Kasumi-1 (cell line): ENCODE measurements around the gene LTO1.

Source experiments
- DNase-seq, 2 experiments: peaks; one replicate each; lab custom pipeline; 2025; lab: John Stamatoyannopoulos, UW

The LTO1 gene

DNA sequence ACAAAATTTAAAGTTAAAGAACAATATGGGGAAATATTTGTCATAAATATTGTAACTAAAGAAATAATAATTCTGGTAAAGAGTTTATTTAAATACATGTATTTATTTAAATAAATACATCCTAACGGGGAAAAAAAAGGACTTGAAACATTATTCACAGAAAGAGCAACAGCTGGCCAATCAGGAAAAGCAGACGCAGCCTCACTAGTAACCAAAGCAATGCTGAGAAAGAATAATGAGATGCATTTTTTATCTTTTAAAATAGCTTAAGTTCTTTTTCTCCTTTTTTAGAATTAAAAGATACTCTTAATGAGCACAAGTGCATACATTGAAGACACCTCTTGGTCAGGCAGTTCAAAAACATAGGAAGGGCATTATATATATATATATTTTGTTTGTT lies 2.6 kb upstream of the LTO1 start:
- no peak for DNase-seq

DNA sequence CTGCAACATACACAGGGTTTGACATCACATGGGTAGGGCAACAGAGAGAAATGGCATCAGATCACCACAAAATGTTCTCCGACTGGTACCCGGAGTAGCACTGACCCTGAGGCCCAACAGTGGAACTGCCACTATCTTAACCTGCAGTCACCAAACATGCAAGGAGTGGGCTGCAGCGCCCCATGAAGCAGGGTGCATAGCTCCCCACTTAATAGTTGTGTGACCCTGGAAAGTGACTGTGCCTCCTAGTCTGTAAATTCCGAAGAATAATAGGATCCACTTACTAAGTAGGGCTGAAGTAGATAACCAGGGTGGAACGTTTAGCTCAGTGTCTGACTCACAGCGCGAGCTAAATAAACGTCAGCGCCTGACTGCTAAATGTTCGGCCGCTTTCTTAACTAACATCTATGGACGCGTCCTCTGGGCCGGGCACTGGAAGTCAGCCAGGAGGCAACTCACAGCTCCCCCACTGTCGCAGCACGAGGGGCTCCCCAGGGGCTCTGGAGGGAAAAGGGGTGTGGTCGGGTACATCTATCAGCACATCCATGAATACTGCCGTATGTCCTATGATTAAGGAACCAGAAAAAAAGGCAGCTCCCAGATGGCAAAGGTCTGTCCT lies 777 bp downstream of the LTO1 start:
- no peak for DNase-seq

DNA sequence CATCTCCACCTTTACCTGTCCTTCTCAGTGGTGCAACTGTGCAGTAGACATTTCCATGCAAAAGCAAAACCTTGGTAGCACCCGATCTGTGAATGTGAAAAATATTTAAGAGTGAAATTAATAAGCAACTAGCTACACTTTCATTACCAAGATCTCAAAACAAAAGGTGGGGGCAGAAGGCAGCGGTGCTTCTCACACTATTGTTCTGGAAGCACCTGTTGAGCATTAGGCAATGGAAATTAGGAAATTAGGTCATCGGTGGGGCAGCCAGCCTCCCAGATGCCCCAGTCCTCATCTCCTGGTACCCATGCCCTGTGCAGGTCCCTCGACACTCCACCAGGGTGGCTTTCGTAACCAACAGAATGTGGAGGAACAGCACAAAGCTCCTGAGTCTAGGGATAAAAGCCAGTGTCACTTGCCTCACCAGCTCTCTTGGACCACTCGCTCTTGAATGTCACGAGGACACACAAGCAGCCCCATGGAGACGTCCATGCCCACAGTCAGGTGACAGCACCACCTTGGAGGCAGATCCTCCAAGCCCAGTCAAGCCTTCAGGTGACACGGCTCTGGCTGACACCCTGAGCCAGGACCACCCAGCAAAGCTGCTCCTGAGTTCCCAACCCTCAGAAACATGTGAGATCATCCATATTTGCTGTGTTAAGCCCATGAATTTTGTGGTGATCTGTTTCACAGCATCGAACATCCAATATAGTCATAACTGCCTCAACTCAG lies 3.3 kb downstream of the LTO1 start:
- DNase-seq, result no peak

DNA sequence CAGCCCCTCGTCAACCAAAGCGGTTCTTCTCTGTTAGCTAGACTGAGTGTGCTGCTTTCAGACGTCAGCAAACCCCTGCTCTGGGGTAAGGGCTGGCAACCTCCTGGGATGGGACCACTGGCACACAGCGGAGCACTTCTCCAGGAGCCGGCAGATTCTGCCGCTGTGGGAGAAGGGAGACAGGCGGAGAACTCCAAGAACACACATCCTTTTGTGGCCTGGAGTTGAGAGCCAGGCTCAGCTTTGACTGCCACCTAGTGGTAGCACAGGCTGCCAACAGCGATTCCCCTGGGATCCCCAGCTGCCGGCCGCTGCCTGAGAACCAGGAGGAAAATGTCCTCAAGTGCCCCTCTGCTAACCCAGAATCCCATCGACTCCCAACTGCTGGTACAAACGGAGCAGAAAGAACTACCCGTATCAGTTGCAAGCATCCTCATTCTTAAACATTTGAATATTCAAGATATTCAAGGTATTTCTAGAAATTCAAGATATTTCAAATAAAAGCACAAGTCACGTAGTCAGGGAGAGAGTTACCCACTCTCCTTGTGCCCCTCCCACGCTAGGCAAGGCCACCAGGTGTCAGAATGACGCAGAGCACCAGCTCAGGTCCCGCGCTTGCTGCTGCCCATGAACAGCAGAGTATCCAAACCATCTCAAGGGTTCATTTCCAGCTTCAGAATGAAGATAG lies 4.9 kb downstream of the LTO1 start:
- peak; percentile 74 to 75 for DNase-seq

DNA sequence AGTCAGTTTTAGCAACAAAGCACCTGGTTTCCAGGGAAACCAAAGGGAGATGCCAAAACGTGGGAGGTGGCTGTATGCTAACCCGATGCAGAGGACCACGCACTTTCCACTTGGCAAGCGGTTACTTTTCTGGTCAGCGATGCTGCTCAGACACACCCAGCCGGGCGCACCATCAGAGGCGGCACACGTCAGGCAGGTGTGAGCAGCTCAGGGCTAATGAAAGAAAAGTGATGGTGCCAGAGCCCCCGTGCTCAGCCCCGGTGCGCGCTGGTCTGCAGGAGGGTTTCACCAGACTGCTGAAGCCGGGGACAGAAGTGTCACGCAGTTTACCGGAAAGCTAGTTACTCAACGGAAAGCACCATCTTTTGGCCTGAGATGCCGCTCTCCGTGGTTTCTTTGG lies 5.7 kb downstream of the LTO1 start:
- DNase-seq, result no peak

DNA sequence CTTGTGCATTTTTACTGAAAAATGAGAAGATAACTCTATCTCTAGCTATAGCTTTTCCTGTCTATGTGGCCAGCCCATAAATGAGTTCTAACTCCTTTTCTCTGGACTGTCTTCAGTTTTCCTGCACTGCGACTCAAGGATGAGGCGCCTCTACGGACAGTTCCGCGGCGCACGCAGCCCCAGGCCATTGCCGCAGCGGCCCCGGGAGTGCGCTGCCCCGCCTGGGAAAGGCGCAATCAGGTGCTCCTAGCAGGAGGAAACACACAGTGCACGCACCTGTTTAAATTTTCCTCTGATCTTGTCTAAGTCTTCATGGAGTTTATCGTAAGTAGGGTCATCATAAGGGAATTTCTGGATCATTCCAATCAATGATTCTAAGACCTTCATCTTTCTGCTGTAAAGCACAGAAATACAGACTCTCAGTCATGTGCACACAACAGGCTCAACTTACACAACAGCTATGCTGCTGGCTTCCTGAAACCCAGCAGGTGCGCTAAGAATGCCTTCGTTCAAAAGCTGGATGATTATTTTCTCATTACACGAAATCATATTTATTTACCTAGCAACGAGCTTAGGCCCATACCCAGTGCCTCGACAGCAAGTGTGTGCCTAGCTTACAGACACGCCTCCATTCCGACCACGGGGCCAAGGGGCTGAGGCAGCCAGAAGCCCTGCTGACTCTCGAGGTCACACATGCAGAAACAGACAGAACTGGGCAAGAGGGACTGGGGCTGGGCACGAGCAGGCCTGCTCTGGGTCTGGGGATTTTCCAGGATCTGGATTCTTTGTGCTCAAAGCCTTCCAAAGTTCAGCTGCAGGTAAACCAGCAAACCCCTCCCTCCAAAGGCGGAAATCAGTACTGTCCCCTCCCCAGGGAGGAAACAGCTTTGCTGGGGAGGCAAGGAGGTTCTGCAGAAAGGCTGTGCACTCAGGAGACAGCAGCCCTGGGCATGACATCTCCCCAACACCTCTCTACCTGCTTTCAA lies 7.2 kb downstream of the LTO1 start:
- no peak for DNase-seq

DNA sequence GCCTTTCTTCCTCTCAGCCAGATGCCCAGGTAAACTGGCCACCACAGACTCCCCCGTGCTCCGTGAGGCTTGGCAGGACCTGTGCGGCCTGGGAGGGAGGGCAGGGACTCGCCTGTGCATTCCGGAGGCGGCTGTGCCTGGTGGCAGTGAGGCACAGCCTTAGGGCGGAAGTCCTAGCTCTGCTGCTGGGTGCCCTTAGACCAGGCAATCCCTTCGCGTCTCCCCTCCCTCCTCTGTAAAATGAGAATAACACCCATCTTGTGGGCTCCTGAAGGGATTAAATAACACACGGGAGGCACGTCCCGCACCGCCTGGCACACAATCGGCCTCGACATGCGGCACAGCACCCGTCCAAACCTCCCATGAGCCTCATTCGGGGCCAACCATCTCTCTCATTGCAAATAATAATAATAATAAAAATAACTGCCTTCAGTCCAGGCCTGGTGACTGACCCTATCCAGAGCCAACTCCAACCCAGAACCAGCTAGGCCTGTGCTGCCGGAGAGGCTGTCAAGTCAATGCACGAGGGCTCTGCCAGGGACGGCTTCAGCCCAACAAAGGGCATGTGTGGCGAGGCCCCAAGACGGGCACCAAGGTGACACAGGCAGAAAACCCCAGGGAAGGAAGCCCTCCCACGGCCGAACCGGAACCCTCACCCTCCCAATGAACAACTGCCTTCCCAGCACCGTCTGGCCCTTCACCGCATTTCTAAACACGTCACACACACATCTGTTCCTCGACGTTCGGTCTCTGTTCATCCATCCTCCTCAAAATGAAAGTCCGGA lies 8.2 kb downstream of the LTO1 start:
- no peak for DNase-seq

DNA sequence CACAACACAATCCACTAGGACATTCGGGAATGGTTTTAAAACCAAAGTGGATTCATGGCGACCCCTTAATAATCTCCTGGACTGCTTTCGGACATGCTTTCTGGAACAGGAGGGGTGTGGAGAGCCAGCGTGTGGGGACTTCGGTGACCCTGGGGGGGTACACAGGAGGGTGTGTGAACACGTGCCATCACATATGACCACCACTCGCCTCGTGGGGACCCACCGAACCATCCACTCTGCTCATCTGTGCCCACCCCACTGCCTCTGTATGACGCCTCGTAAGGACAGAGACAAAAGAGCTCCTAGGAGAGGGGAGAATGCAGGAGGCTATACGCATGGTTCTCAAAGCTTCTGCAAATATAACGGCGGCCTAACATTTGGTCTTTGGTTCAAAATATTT lies 8.9 kb downstream of the LTO1 start:
- DNase-seq, result no peak

DNA sequence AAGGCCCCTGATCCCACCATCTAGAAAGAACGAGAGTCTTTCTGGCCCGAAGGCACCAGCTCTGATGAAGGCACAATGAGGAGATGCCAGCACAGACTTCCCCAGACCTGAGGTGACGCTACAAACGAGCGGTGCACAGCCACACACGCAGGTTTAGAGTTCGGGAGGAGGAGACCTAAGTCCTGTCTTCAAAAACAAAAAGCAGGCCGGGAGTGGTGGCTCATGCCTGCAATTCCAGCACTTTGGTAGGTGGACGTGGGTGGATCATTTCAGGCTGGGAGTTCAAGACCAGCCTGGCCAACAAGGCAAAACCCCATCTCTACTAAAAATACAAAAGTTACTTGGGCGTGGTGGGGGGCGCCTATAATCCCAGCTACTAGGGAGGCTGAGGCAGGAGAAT lies 9.5 kb downstream of the LTO1 start:
- no peak for DNase-seq

DNA sequence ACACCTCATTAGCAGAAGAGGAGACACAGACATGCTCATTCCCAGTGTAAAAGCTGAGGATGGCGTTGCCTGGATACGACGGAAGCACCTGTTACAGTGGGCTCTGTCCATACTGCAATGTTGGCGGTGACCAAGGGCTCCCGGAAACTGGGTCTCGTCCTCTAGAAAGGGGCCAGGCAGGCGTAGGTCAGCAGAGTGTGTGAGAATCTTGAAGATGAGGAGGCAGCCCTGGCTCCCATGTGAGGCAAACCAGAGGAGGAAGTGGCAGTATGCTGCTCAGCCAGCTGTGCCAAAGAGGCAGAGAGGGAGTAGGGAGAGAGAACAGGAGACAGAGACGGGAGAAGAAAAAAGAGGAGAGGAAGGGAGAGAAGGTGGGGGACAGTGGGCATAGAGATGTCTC lies 10.3 kb downstream of the LTO1 start:
- no peak for DNase-seq

DNA sequence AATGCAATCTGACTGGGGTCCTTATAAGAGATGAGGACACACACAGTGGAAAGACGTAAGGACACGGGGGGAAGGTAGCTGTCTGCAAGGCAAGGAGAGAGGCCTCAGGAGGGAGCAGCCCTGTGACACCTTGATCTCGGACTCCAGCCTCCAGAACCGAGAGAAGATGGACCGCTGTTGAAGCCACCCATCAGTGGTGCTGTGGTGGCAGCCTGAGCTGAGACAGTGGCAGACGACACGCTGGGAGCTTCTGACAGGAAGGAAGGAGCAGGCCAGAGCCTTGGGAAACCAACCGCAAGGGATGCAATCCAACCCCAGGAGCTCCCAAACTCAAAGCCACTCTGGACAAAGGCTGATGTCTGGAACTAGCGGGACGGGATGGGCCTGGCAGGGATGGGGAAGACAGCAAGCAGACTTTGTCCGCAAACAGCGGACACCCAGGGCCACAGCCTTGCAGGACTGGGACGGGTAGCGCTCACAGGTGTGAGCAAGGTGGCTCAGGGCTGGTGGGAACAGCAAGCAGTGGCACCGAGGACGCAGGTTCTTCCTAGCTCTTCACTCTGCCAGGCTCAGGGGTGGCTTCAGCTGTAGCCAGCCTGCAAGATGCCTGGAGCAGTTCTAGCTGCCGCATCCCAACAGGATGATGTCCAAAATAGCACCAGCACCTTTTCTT lies 10.9 kb downstream of the LTO1 start:
- no peak for DNase-seq

DNA sequence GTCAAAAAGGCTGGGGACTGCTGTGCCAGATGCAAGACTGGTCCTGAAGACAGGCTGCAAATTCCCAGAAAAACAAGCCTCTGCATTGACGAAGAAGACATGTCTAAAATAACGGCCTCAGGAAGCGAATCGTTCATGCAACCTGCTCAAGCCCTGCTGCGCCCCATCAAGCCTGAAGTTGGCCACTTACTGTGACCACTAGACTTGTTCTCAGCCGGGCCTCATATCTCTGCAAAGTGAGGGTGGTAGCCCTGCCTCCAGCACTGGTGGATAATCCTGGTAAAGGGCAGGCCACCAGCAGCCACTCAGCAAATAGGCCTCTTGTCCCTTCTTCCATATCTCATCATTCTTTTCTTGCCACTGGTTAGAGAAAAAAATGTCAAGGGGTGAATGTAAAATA lies 11.8 kb downstream of the LTO1 start:
- DNase-seq, result no peak

DNA sequence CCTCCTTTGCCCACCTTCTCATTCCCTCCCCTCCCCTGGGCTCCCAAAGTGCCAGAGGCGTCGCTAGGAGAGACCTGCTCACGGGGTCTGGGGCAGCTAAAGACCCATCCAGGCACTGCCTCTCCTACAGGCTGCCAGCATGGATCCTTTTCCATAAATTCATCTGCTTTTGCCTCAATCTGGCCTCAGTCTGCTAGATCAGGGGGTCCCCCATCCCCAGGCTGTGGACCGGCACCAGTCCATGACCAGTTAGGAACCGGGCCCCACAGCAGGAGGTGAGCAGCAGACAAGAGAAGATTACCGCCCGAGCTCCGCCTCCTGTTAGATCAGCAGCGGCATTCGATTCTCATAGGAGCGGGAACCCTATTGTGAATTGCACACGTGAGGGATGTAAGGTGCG lies 12.3 kb downstream of the LTO1 start:
- no peak for DNase-seq

DNA sequence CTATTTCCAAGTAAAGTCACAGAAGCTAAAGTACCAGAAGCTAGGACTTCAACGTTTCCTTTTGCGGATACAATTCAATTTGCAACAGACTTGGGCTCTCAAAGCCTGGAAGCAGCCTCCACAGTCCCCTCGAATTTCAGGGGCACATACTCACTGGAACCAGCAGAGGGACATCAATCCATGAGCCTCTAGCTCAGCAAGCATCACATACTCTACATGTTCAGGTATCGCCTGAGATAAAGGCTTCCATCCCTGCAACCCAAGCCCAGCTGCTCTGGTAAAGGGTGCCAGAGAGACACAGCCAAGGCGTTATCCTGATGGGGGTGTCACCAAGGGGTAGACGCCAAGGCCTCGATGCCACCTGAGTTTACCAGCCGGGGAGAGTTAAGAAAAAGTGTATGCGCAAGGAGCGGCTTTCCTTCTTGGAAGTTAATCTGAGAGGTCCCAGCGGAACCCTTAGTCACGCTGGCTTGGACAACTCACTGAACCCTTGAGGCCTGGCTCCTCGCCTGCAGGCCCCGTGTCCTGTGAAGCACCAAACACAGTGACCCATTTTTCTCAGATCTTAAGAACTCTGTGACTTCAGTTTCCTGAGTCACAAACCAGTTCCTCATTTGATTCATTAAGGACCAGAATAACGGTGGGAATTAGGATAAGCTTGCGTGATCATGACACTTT lies 13.0 kb downstream of the LTO1 start:
- DNase-seq, result peak; percentile 18

DNA sequence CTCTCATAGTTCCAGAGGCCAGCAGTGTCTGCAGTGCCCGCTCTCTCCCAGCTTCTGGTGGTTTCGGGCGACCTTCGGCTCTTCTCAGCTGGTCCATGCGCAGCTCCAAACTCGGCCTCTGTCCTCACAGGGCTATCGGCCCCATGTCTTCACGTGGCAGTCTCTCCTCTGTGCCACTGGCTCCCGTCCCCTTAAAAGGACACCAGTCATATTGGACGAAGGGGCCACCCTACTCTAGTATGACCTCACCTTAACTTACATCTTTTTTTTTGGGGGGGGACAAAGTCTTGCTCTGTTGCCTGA lies 13.8 kb downstream of the LTO1 start:
- DNase-seq, result no peak

DNA sequence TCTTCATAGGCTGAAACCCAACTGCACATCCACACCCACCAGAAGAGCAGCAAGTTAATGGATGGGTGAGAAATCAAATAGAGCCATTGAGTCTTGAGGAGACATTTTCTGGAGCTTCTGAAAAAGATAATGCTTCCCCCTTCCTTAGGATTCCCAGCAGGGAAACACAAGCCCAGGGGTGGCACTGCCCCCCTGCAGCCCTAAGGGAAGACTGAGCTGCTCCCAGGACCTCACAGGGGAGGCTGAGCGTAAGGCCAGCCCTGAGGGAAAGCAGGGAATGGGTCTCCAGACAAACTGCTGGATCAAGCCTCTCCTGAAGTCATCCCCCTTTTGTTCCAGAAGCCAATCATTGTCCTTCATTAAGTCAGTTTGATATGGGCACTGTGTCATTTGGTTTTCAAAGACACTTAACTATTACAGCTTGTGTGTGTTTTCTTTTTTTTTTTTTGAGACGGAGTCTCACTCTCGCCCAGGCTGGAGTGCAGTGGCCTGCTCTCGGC lies 15.1 kb downstream of the LTO1 start:
- no peak for DNase-seq

DNA sequence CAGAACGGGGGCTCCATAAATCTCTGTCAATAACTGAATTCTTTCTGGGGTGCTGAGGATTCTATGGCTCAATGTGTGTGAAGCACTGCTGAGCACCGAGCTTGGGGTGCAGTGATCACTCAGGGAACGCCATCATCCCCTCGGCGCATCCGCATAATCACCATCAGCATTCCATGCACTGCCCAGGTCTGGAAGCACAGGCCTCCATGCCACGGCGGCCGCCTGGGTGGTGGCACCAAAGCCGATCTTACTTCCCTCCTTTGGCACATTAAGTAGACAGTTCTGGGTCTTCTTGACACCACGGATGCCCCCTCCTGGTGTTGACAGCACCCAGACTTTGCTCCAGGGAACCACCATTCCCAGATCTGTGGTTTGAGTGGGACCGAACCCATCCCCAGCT lies 15.6 kb downstream of the LTO1 start:
- no peak for DNase-seq

DNA sequence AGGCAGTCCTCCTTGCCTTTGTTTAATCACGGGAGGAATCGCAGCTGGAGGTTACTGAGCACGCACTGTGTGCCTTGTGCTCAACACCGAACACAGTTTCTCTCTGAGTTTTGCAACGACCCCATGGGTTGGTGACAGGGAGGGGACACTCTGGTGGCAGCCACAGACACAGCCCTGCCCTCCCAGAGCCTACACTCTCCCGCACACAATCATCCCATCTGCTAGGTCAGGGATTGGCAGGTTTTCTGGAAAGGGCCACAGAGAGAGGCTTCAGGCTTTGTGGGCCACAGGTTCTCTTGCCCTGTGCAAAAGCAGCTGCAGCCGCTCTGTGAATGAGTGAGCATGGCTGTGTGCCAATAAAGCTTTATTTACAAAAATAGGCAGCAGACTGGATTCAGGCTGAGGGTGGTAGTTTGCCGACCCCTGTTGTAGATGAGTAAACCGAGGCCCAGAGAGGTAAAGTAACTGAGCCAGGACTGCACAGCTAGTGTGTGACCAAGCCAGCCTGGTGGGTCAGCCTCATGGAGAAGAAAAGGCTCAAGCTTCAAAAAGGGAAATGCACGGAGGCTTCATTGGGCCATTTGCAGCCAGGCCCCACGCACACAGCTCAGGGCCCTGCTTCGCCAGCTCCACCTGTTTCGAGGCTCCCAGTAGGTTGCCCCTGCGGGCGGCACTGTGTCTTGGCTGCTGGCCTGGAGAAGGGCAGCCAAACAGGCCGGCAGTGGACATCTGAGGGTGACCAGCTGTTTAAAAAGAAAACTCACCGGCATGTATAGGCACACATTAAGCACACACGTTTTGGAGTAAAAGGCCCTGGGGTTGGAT lies 16.3 kb downstream of the LTO1 start:
- DNase-seq, result no peak

DNA sequence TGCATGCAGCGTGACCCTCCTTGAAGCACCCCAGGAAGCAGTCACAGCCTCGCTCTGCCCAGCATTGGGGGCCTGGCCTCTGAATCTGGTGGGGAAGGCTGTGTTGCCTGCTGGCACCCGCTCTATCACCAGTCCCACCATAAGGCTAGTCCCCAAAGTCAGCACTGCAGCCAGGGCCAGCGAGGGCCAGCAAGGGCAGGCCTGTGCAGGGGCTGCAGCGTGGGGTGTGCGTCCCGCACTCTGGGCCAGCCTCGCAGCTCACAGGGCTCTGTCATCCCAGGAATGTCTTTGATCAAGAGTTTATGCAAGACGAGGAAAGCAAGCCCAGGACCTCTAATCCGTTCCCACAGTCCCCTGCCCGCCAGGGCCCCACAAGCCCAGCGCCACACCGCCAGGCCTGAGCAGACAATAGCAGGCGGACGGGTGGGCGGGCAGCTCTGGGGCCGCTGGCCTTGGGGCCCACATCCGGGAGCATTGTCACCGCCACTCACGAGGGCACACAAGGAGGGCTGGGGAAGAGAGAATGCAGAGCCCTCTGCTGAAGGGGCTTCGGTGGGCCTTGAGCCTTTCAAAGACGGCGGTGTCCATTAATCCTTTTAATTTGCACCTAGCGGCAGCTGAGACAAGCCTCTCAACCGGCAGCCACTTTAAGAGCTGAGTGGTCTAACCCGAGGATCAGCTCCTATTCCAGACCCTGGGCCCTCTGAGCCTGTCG lies 17.1 kb downstream of the LTO1 start:
- DNase-seq, result no peak
